Stimulated activated CD4-positive, alpha-beta T cell treated with anti-CD3 and anti-CD28 coated beads, Interleukin-4, amount 100 ng/mL, for 24 hours (primary cell): ENCODE results near the gene PCDHGA5.
"Not testable (repeated sequence)": the region's sequence is repeated elsewhere in the genome, so short reads cannot be mapped to it uniquely, and the experiment has no call there.

Experiments
- DNase-seq: peaks from one replicate; pipeline ENCODE4 v3.0.0-alpha.2; 2020

Gene PCDHGA5

GRCh38 chr5:141363952-141364660 is at the start of gene PCDHGA5:
Gene PCDHGA5, plus strand, starts transcription at chr5:141364162. Its CDS starts 169 bp downstream, at chr5:141364331.
- no peak for DNase-seq

DNA sequence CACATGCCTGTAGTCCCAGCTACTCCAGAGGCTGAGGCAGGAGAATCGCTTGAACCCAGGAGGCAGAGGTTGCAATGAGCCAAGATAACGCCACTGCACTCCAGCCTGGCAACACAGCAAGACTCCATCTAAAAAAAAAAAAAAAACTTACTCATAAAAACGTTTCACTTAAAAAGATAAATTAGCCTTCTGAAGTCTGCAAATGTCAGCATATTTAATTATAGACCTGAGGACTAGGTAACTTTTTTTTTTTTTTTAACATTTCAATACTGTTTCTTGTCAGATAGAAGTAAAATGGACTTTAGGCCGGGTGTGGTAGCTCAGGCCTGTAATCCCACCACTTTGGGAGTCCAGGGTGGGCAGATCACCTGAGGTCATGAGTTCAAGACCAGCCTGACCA is 47.0 kb upstream of the PCDHGA5 start:
- DNase-seq: not testable (repeated sequence)

DNA sequence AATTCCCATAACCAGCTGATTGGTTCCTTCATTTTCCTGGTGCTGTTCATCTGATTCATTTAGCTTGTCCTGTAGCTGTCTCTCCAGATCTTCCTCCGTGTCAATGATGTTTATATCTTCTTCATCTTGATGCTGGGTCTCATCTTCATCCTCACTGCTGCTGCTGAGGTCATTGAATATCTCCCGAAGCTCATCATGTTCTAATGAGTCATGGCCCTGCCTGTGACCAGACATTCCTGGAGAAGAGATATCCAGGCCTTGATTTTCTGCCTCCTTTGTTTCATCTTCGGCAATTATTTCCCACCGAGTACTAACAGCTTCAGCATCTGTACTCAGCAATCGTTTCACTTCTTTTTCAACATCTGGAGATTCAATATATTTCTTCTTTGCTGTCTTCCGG is 44.8 kb upstream of the PCDHGA5 start:
- no peak for DNase-seq

DNA sequence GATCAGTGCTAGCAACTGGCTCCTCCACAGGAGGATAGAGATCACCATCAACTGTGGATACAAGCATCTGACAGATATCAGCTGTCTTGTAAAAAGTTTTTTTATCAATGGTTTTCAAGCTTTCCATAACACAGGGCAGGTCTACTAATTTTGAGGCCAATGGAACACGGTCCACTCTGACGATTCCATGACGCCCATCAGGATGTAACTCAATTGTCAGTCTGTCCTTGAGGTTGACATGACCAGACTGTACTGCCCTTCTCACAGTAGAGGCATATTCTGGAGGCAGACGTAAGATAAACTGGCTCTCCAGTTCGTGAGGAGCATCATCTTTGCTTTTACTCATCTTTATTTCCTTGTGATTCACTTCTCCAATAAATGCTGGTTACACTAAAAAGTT is 44.3 kb upstream of the PCDHGA5 start:
- no peak for DNase-seq

DNA sequence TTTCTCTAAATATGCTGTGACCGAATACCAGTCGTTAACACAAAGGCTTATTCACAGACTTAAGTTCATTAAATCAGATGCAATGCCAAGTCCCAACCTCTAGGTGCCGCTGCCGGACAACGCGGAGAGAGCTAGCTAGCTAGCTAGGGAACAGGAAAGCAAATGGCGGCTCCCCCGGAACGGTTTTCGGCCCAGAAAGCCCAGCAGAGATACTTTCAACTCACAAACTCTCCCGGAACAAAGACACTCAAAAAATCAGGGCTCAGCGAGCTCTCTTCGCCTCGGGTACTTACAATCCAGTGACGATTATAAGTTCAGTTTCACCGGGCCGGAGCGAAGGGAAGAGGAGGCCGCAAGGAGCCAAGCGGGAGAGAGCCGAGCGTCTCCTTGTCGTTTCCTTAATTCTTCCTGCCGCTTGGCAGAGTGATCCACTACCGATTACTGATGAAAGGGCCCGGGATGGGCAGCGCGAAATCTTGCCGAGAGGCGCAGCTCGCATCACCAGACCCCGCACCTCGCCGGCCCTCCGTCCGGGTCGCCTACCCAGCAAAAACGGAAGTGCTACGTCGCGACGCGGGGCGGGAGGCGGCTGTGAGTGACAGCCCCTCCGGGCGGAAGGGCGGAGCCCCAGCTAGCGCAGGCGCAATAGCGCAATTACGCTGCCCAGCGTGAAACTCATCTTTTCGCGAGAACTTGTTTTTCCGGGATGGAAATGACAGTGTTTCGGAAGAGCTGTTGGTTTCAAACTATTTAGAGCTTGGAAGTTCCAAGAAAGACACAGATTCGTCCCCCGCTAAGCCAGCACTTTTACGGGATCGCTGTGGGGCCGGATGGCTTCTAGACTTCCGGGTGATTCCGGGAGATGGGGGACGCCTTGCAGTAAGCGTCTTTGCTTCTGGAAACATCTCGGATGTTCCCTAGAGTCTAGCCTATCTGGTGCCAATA is 43.5 kb upstream of the PCDHGA5 start, which contains the start of gene TAF7:
TAF7 (minus strand) TSS at position 560 of the 945 bp plus-strand sequence. CDS start 740 bp downstream, outside the sequence.
- DNase-seq: peak; percentile 93

GRCh38 chr5:141322261-141322660 is 41.7 kb upstream of the PCDHGA5 start:
- DNase-seq: no peak

- peak; percentile 72 for DNase-seq
Measured at GRCh38 chr5:141326088-141326854, 37.7 kb upstream of the PCDHGA5 start.

DNA sequence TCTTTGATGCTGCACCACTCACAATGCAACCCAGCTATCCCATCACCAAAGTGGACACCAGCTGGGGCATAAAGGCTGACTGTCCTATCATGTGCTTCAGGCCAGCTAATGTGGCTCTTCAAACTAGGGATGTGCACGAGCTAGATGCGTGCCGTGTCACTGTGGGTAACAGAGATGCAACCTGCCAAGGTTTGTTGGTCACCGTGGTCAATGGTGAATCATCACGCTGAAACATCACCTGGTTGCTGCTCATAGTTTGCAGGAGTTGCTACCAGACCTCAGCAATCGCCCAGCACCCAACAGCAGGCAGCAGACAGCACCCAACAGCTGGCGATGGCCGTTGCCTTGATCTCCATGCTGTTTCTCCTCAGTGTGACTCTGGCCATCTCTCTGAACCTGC is 35.7 kb upstream of the PCDHGA5 start:
- no peak for DNase-seq

DNA sequence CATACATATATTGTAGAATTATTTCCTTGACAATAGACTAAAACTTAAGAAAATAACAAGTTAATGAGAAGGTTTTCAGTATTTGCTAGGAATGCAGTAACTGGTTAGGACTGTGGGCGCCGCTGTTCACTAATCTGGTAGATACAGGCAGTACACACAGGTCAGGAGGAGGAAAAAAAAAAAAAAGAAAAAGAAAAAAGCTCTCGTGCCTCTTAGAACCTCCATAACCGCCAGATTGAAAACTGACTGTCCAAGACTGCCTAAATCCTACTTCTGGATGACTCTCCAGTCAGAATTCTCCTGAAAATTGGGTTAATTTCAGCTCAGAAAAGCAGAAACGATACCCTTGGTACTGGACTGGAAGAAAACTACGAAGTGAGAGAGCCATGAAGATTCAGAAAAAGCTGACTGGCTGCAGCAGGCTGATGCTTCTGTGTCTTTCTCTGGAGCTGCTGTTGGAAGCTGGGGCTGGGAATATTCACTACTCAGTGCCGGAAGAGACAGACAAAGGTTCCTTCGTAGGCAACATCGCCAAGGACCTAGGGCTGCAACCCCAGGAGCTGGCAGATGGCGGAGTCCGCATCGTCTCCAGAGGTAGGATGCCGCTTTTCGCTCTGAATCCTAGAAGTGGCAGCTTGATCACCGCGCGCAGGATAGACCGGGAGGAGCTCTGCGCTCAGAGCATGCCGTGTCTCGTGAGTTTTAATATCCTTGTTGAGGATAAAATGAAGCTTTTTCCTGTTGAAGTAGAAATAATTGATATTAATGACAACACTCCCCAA is 33.5 kb upstream of the PCDHGA5 start, which contains the start of gene PCDHGA1:
PCDHGA1 (plus strand) TSS at position 216 of the 782 bp plus-strand sequence.
- DNase-seq: no peak

DNA sequence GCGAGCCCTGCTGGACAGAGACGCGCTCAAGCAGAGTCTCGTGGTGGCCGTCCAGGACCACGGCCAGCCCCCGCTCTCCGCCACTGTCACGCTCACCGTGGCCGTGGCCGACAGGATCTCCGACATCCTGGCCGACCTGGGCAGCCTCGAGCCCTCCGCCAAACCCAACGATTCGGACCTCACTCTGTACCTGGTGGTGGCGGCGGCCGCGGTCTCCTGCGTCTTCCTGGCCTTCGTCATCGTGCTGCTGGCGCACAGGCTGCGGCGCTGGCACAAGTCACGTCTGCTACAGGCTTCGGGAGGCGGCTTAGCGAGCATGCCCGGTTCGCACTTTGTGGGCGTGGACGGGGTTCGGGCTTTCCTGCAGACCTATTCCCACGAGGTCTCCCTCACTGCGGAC is 31.4 kb upstream of the PCDHGA5 start:
- not testable (repeated sequence) for DNase-seq

GRCh38 chr5:141338538-141339306 is 25.2 kb upstream of the PCDHGA5 start, which contains the start of gene PCDHGA2:
Gene PCDHGA2, plus strand, starts transcription at chr5:141338760.
- DNase-seq: no peak

DNA sequence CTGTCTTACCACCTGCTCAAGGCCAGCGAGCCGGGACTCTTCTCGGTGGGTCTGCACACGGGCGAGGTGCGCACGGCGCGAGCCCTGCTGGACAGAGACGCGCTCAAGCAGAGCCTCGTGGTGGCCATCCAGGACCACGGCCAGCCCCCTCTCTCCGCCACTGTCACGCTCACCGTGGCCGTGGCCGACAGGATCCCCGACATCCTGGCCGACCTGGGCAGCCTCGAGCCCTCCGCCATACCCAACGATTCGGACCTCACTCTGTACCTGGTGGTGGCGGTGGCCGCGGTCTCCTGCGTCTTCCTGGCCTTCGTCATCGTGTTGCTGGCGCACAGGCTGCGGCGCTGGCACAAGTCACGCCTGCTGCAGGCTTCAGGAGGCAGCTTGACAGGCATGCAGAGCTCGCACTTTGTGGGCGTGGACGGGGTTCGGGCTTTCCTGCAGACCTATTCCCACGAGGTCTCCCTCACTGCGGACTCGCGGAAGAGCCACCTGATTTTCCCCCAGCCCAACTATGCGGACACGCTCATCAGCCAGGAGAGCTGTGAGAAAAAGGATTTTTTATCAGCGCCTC is 23.1 kb upstream of the PCDHGA5 start:
- not testable (repeated sequence) for DNase-seq

GRCh38 chr5:141342773-141343172 is 21.2 kb upstream of the PCDHGA5 start:
- no peak for DNase-seq

DNA sequence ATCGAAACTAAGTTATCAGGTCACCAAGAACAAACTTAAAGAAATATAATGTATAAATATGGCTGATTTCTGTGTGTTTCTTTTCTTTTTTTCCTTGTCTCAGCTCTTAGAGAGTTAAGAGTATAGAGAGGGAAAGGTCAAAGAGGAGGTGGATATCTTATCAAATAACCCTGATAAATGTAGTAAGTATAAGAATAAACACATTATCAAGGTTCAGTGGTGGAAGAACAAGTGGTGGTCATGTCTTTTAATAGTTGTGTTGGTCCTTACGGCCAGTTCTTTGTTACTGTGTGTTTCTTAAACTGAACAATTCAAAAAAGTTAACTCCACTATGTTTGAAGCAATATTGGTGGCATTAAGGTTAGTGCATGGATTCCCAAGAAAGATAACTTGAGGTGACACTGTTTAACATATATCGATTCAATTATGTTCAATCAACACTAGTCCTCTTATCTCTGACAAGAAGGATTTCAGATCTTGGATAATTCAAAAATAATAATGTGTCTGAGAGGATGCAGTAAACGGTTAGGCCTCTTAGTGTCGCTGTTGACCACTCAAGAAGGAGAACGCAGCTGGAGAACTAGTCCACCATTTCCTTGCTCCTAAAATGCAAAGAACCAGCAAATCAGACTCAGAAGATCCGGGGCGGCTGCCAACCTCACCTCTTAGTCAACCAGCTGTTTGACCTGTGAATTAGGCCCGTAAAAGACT is 20.6 kb upstream of the PCDHGA5 start, which contains the start of gene PCDHGA3:
PCDHGA3 (plus strand) TSS at position 588 of the 711 bp plus-strand sequence. CDS start 205 bp downstream, outside the sequence.
- no peak for DNase-seq

DNA sequence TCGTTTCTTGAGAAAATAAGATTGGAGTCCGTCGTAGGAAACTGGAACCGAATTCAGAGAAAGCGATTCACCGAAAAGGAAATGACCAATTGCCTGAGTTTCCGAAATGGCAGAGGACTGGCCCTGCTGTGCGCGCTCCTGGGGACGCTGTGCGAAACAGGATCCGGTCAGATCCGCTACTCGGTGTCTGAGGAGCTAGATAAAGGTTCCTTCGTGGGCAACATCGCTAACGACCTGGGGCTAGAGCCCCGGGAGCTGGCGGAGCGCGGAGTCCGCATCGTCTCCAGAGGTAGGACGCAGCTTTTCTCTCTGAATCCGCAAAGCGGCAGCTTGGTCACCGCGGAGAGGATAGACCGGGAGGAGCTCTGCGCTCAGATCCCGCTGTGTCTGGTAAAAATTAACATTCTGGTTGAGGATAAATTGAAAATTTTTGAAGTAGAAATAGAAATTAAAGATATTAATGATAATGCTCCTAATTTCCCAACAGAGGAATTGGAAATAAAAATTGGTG is 20.0 kb upstream of the PCDHGA5 start:
- DNase-seq: no peak

- no peak for DNase-seq
Measured at GRCh38 chr5:141345327-141345726, 18.6 kb upstream of the PCDHGA5 start.

- not testable (repeated sequence) for DNase-seq
Measured at GRCh38 chr5:141346017-141346416, 17.9 kb upstream of the PCDHGA5 start.

- peak; percentile 18 for DNase-seq
Measured at GRCh38 chr5:141349917-141350619, 13.9 kb upstream of the PCDHGA5 start, which contains the start of gene PCDHGB1. Gene PCDHGB1, plus strand, starts transcription at chr5:141350099. Its CDS starts 162 bp downstream, at chr5:141350261.

DNA sequence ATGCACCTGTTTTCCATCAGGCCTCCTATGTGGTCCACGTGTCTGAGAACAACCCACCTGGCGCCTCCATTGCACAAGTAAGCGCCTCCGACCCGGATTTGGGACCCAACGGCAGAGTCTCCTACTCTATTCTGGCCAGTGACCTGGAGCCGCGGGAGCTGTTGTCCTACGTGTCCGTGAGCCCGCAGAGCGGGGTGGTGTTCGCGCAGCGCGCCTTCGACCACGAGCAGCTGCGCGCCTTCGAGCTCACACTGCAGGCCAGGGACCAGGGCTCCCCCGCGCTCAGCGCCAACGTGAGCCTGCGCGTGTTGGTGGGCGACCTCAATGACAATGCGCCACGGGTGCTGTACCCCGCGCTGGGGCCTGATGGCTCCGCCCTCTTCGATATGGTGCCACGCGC is 12.4 kb upstream of the PCDHGA5 start:
- no peak for DNase-seq
